H9 (cell line): Measurements from ENCODE around the gene PANK2. TPM values are rescaled to one million over a fixed set of nuclear protein-coding genes. Genes with fewer than 3 reads are reported as not detected.

Experiments
- DNase-seq: peaks from one replicate; pipeline ENCODE4 v3.0.0-alpha.2; 2017
- H2AFZ ChIP-seq: one replicate; pipeline ENCODE4 v1.6.1; 2013; ENCODE audit warnings: mild to moderate bottlenecking, low read length, control low read depth, moderate library complexity
- H2AK5ac ChIP-seq: 2 replicates; pipeline ENCODE4 v1.6.1; 2013; ENCODE audit warnings: low read length, control low read depth, mixed read lengths; ENCODE audit not compliant: insufficient read length
- H2BK120ac ChIP-seq: one replicate; pipeline ENCODE4 v1.6.1; 2013; ENCODE audit warnings: low read depth, mild to moderate bottlenecking, low read length, control low read depth, inconsistent platforms; ENCODE audit not compliant: poor library complexity, severe bottlenecking
- H2BK12ac ChIP-seq: 2 replicates; pipeline ENCODE4 v1.6.1; 2013; ENCODE audit warnings: low read length, control low read depth, mixed read lengths, low read depth; ENCODE audit not compliant: insufficient read length
- H2BK15ac ChIP-seq: 2 replicates; pipeline ENCODE4 v1.6.1; 2013; ENCODE audit warnings: low read depth, low read length, control low read depth
- H2BK20ac ChIP-seq: one replicate; pipeline ENCODE4 v1.6.1; 2013; ENCODE audit warnings: low read depth, mild to moderate bottlenecking, low read length, control low read depth, inconsistent platforms; ENCODE audit not compliant: poor library complexity, severe bottlenecking
- H2BK5ac ChIP-seq: 2 replicates; pipeline ENCODE4 v1.6.1; 2013; ENCODE audit warnings: low read length, control low read depth, mixed read lengths; ENCODE audit not compliant: insufficient read length
- H3K14ac ChIP-seq: 2 replicates; pipeline ENCODE4 v1.6.1; 2013; ENCODE audit warnings: low read length, control low read depth; ENCODE audit not compliant: insufficient read depth
- H3K18ac ChIP-seq: 2 replicates; pipeline ENCODE4 v1.6.1; 2013; ENCODE audit warnings: low read depth, mild to moderate bottlenecking, mixed read lengths, low read length, control low read depth; ENCODE audit not compliant: insufficient read length
- H3K23ac ChIP-seq: 2 replicates; pipeline ENCODE4 v1.6.1; 2013; ENCODE audit warnings: low read length, control low read depth, mixed read lengths, low read depth; ENCODE audit not compliant: insufficient read length
- H3K23me2 ChIP-seq: 2 replicates; pipeline ENCODE4 v1.6.1; 2013; ENCODE audit warnings: low read depth, mild to moderate bottlenecking, mixed read lengths, low read length, control low read depth; ENCODE audit not compliant: insufficient read length, poor library complexity, severe bottlenecking
- H3K27ac ChIP-seq: 2 replicates; pipeline ENCODE4 v1.5.1; 2013; ENCODE audit warnings: low read length, control low read depth, mixed read lengths, low read depth; ENCODE audit not compliant: insufficient read length
- H3K27me3 ChIP-seq: 2 replicates; pipeline ENCODE4 v1.6.1; 2013; ENCODE audit warnings: low read length, control low read depth, inconsistent platforms; ENCODE audit not compliant: insufficient read depth
- H3K4ac ChIP-seq: 2 replicates; pipeline ENCODE4 v1.6.1; 2013; ENCODE audit warnings: low read depth, mild to moderate bottlenecking, control low read depth, inconsistent platforms, low read length, moderate library complexity
- H3K4me1 ChIP-seq: 2 replicates; pipeline ENCODE4 v1.6.1; 2013; ENCODE audit warnings: low read length, control low read depth, inconsistent platforms; ENCODE audit not compliant: insufficient read depth
- H3K4me2 ChIP-seq: 2 replicates; pipeline ENCODE4 v1.6.1; 2013; ENCODE audit warnings: low read length, control low read depth, mixed read lengths; ENCODE audit not compliant: insufficient read length, insufficient read depth
- H3K56ac ChIP-seq: 2 replicates; pipeline ENCODE4 v1.6.1; 2013; ENCODE audit warnings: low read depth, mild to moderate bottlenecking, mixed read lengths, low read length, control low read depth; ENCODE audit not compliant: insufficient read length
- H3K79me1 ChIP-seq: 2 replicates; pipeline ENCODE4 v1.6.1; 2013; ENCODE audit warnings: low read depth, mild to moderate bottlenecking, moderate library complexity, low read length, control low read depth, inconsistent platforms; ENCODE audit not compliant: insufficient read depth, poor library complexity, severe bottlenecking
- H3K79me2 ChIP-seq: 2 replicates; pipeline ENCODE4 v1.6.1; 2013; ENCODE audit warnings: low read length, control low read depth, inconsistent platforms; ENCODE audit not compliant: insufficient read depth
- H3K9ac ChIP-seq: 2 replicates; pipeline ENCODE4 v1.6.1; 2013; ENCODE audit warnings: low read length, control low read depth, mixed read lengths; ENCODE audit not compliant: insufficient read length; ENCODE audit errors: extremely low read depth
- H3K9me3 ChIP-seq: one replicate; pipeline ENCODE4 v1.6.1; 2013; ENCODE audit warnings: low read depth, low read length, inconsistent platforms; ENCODE audit not compliant: control insufficient read depth
- H3T11ph ChIP-seq: one replicate; pipeline ENCODE4 v1.6.1; 2013; ENCODE audit warnings: mild to moderate bottlenecking, low read length, control low read depth, inconsistent platforms
- H4K20me1 ChIP-seq: one replicate; pipeline ENCODE4 v1.6.1; 2013; ENCODE audit not compliant: control insufficient read depth, insufficient read length, insufficient read depth
- H4K5ac ChIP-seq: 2 replicates; pipeline ENCODE4 v1.6.1; 2013; ENCODE audit warnings: low read depth, mild to moderate bottlenecking, mixed read lengths, low read length, control low read depth; ENCODE audit not compliant: insufficient read length
- H4K8ac ChIP-seq: replicated peaks from 2 replicates; pipeline ENCODE4 v1.6.1; 2013; ENCODE audit warnings: low read length, control low read depth, mixed read lengths, low read depth; ENCODE audit not compliant: insufficient read length
- H4K91ac ChIP-seq: 2 replicates; pipeline ENCODE4 v1.6.1; 2013; ENCODE audit warnings: low read depth, mild to moderate bottlenecking, moderate library complexity, mixed read lengths, low read length, control low read depth; ENCODE audit not compliant: insufficient read length
- H3K27ac Mint-ChIP-seq, 3 experiments: 2 replicates in 2 of 3; 3 replicates in 1 of 3; pipeline ENCODE4 v1.8.0; 2020 to 2021; ENCODE audit warnings: mixed read lengths in 3 of 3, mild to moderate bottlenecking in 1 of 3, moderate library complexity in 1 of 3
- H3K27me3 Mint-ChIP-seq: 2 replicates; pipeline ENCODE4 v1.8.0; 2021; ENCODE audit warnings: low read depth, mild to moderate bottlenecking, moderate library complexity, mixed read lengths
- H3K36me3 Mint-ChIP-seq, 3 experiments: 2 replicates in 2 of 3; 3 replicates in 1 of 3; pipeline ENCODE4 v1.8.0; 2020 to 2021; ENCODE audit warnings: low read depth in 3 of 3, mixed read lengths in 3 of 3; ENCODE audit not compliant: insufficient read depth in 1 of 3
- H3K4me1 Mint-ChIP-seq, 2 experiments: 2 replicates each; pipeline ENCODE4 v1.8.0; 2020; ENCODE audit warnings: mixed read lengths in 2 of 2
- H3K4me3 Mint-ChIP-seq, 2 experiments: 2 replicates in 1 of 2; 3 replicates in 1 of 2; pipeline ENCODE4 v1.8.0; 2020 to 2021; ENCODE audit warnings: mild to moderate bottlenecking in 2 of 2, mixed read lengths in 2 of 2, moderate library complexity in 1 of 2
- H3K9me3 Mint-ChIP-seq, 2 experiments: 2 replicates in 1 of 2; 3 replicates in 1 of 2; pipeline ENCODE4 v1.8.0; 2020; ENCODE audit warnings: mild to moderate bottlenecking in 2 of 2, mixed read lengths in 2 of 2, moderate library complexity in 1 of 2
- CTCF ChIP-seq: fragments of 200-600 bp; sonication (generic); conservative IDR thresholded peaks from 3 replicates; pipeline ENCODE4 v1.8.0; 2021; ENCODE audit warnings: antibody characterized with exemption, mild to moderate bottlenecking
- WGBS: extraction: QIAGEN DNeasy Blood & Tissue Kit; methylation state at CpG from one replicate; pipeline ENCODE4 v1.1.7; 2013; ENCODE audit warnings: missing lambda C conversion rate, low lambda C conversion rate, mixed read lengths; ENCODE audit not compliant: insufficient read length; ENCODE audit errors: extremely low coverage; 5-methylcytosine and 5-hydroxymethylcytosine counted together
- total RNA-seq: library from RNA; stranded (reverse); gene quantifications from 2 replicates; pipeline ENCODE4 v1.2.1, GENCODE V29; 2021

Gene PANK2
- total RNA-seq, 1 experiment from 2014 or later = 65.4 TPM

GRCh38 chr20:3923818-3924217 is 34.6 kb downstream of the PANK2 start:
- Histone ChIP-seq H2BK15ac (no peak overlapping the region), H3K23ac (no peak overlapping the region), H3K56ac (no peak overlapping the region), H3K9me3 (no peaks in the 10 kb centered on the region), H3K9ac (no peak overlapping the region), H3K79me1 (peaks cover under 1% of the 10 kb centered on the region), H2BK5ac (no peak overlapping the region), H2AK5ac (no peak overlapping the region), H3K27ac (no peak overlapping the region), H3K27me3 (no peaks in the 10 kb centered on the region), H4K20me1 (peaks cover 5% of the 10 kb centered on the region), H3K4me1 (peaks cover 6% of the 10 kb centered on the region; the same call in 1 of the 2 replicates), H2BK12ac (no peak overlapping the region), H2BK20ac (no peak overlapping the region), H3K23me2 (no peaks in the 10 kb centered on the region), H4K5ac (no peak overlapping the region), H3K14ac (no peak overlapping the region), H3K4ac (no peak overlapping the region), H4K8ac (no peak overlapping the region), H3K18ac (no peak overlapping the region), H2AFZ (no peak overlapping the region), H3K79me2 (no peaks in the 10 kb centered on the region), H4K91ac (no peak overlapping the region), H3K4me2 (no peak overlapping the region), H3T11ph (no peak overlapping the region), H2BK120ac (no peak overlapping the region)
- 0 out of 5 replicates have a peak overlapping the region, but pooled peaks of 1 of the 2 experiments have one; percentile 11 for H3K4me3 Mint-ChIP-seq
- DNase-seq = no peak
- no peak for TF ChIP-seq CTCF
- H3K27ac Mint-ChIP-seq = peak overlapping the region; percentile 72 to 85 (median 82); a peak in 4 of 7 replicates
- WGBS = no CpG with 5 or more reads among the region's 2 CpGs
- H3K9me3 Mint-ChIP-seq = no peaks in the 10 kb centered on the region; a peak in 1 of 5 replicates
- H3K36me3 Mint-ChIP-seq = peaks cover 28 to 63% (median 53%) of the 10 kb centered on the region in 3 experiments
- H3K27me3 Mint-ChIP-seq = peaks cover 4% of the 10 kb centered on the region; the same call in 1 of the 2 replicates
- peaks cover 36 to 40% of the 10 kb centered on the region in 2 experiments for H3K4me1 Mint-ChIP-seq
